ENCODE results near the gene CNOT2. TPM values are rescaled to one million over a fixed set of nuclear protein-coding genes. Genes with fewer than 3 reads are reported as not detected.

The CNOT2 gene
- total RNA-seq, 1 donor: 153 TPM

DNA sequence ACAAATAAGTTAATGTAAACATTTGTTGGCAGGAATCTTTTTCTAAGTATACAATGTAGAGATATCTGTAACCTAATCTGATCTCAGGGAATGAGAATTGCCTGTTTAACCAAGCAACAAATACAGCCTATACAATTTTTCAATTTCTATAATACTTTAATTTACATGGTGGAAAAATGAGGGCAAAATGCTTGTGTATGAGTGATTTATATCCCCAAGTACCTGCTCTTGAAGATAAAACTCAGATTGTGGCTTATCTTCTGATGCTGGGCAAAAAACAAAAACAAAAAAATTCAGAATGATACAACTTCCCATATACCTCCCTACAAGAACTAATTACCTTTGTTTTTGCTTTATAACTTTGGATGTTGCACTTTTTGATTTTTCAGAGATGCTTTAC, 2.2 kb downstream of the CNOT2 start:
- peaks cover 10% of the 10 kb centered on the region for H3K36me3 ChIP-seq (ENCODE audit: insufficient read depth, low read length)
- peak overlapping the region; percentile 10 for H3K4me2 ChIP-seq (ENCODE audit: insufficient read depth, low read length)
- peaks cover 32% of the 10 kb centered on the region for H4K20me1 ChIP-seq (ENCODE audit: insufficient read depth, low read length)
- H3K4me1 ChIP-seq (ENCODE audit: insufficient read depth, low read length): peaks cover 29% of the 10 kb centered on the region
- no peak overlapping the region for H2AFZ ChIP-seq (ENCODE audit: low read length)
- no peaks in the 10 kb centered on the region for H3K9me3 ChIP-seq (ENCODE audit: low read depth, low read length)
- no peak for TF ChIP-seq CTCF (IDR thresholded peaks at IDR 0.05; ENCODE audit: extremely low read depth, low read depth, low read length)
- no peaks in the 10 kb centered on the region for H3K27me3 ChIP-seq (ENCODE audit: insufficient read depth, low read length)
- peaks cover 86% of the 10 kb centered on the region for H3K79me2 ChIP-seq (ENCODE audit: insufficient read depth, low read length)
- DNase-seq (ENCODE audit: insufficient read length, low spot score, missing footprints): no peak
- H3K4me3 ChIP-seq (ENCODE audit: insufficient read depth, low read length): no peak overlapping the region
- H3K27ac ChIP-seq (ENCODE audit: low read depth, low read length): peak overlapping the region; percentile 89

DNA sequence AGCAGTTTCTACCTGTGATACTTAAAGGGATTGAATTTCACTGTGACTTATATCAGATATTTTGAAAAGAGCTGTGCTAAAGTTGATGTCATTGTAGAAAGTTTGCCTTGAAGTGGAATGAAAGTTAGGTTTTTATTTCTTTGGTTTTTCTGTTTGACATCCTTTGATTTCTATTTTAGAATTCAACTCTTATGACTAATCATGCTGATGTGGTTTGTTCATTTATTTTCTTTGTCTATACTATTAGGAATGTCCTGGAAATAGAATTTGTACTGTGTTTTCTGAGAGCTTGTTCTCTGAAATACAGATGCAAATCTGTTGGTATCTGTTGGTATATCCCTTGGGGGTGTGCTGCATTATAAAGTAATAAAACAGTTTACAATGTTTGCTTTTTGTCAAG, 3.3 kb downstream of the CNOT2 start:
- H3K36me3 ChIP-seq (ENCODE audit: insufficient read depth, low read length): no peaks in the 10 kb centered on the region
- peak overlapping the region; percentile 14 for H3K4me3 ChIP-seq (ENCODE audit: insufficient read depth, low read length)
- no peak for TF ChIP-seq CTCF (IDR thresholded peaks at IDR 0.05; ENCODE audit: extremely low read depth, low read depth, low read length)
- H3K27me3 ChIP-seq (ENCODE audit: insufficient read depth, low read length): no peaks in the 10 kb centered on the region
- peaks cover 39% of the 10 kb centered on the region for H4K20me1 ChIP-seq (ENCODE audit: insufficient read depth, low read length)
- DNase-seq (ENCODE audit: insufficient read length, low spot score, missing footprints): peak; percentile 41
- H3K27ac ChIP-seq (ENCODE audit: low read depth, low read length): peak overlapping the region; percentile 44
- no peaks in the 10 kb centered on the region for H3K9me3 ChIP-seq (ENCODE audit: low read depth, low read length)
- peaks cover 28% of the 10 kb centered on the region for H3K4me1 ChIP-seq (ENCODE audit: insufficient read depth, low read length)
- H3K4me2 ChIP-seq (ENCODE audit: insufficient read depth, low read length): peak overlapping the region; percentile 60
- H3K79me2 ChIP-seq (ENCODE audit: insufficient read depth, low read length): peaks cover 96% of the 10 kb centered on the region
- H2AFZ ChIP-seq (ENCODE audit: low read length): no peak overlapping the region

DNA sequence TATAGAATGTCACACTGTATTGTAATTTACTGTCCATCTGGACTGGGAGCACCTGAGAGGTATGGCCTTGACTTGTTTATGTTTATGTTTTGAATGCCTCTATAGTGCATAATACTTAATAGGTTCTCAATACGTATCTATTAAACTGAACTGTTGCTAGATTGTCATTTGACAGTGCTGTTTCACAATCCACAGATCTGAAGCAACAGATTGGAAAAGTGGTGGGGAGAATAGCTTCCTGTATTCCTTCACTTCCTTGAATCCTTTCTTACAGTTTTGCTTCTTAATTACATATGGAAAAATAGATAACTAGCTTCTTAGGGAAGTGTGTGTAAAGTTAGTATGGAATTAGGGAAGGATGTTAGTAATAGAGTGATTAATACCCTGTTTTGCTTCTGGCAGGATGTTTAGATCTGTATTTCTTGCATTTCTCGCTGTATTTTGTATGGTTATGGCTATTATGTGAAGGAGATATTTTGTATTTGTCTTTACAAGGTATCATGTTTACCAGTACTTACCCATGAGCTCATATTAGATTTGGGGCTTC, 4.5 kb downstream of the CNOT2 start:
- Histone ChIP-seq H4K20me1 (ENCODE audit: insufficient read depth, low read length) (peaks cover 43% of the 10 kb centered on the region), H3K36me3 (ENCODE audit: insufficient read depth, low read length) (no peaks in the 10 kb centered on the region), H2AFZ (ENCODE audit: low read length) (no peak overlapping the region), H3K27me3 (ENCODE audit: insufficient read depth, low read length) (no peaks in the 10 kb centered on the region), H3K27ac (ENCODE audit: low read depth, low read length) (no peak overlapping the region), H3K79me2 (ENCODE audit: insufficient read depth, low read length) (peaks cover 96% of the 10 kb centered on the region), H3K4me3 (ENCODE audit: insufficient read depth, low read length) (no peak overlapping the region), H3K4me2 (ENCODE audit: insufficient read depth, low read length) (no peak overlapping the region), H3K4me1 (ENCODE audit: insufficient read depth, low read length) (peaks cover 19% of the 10 kb centered on the region), H3K9me3 (ENCODE audit: low read depth, low read length) (no peaks in the 10 kb centered on the region)
- no peak for TF ChIP-seq CTCF (IDR thresholded peaks at IDR 0.05; ENCODE audit: extremely low read depth, low read depth, low read length)
- no peak for DNase-seq (ENCODE audit: insufficient read length, low spot score, missing footprints)

DNA sequence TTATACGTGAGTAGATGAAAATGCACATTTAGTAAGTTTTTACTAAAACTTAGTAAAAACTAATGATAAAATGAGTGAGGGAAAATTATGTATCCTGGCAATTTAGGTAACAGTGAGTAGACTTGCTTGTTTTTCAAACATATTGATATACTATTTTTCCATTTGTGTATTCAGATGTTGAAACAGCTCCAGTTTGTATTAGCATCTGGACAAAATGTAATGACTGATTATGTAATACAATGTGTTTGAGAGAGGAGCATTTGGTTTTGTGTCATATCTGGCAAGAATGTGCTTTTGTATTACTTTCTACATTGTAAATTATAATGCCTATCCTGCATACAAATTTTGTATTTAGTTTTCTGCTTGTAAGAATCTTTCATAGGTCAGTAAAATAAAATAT, 5.6 kb downstream of the CNOT2 start:
- H3K4me1 ChIP-seq (ENCODE audit: insufficient read depth, low read length): peaks cover 19% of the 10 kb centered on the region
- H3K4me2 ChIP-seq (ENCODE audit: insufficient read depth, low read length): no peak overlapping the region
- H3K27ac ChIP-seq (ENCODE audit: low read depth, low read length): no peak overlapping the region
- H3K27me3 ChIP-seq (ENCODE audit: insufficient read depth, low read length): no peaks in the 10 kb centered on the region
- no peak overlapping the region for H2AFZ ChIP-seq (ENCODE audit: low read length)
- H3K79me2 ChIP-seq (ENCODE audit: insufficient read depth, low read length): peaks cover 100% of the 10 kb centered on the region
- no peaks in the 10 kb centered on the region for H3K9me3 ChIP-seq (ENCODE audit: low read depth, low read length)
- no peak for TF ChIP-seq CTCF (IDR thresholded peaks at IDR 0.05; ENCODE audit: extremely low read depth, low read depth, low read length)
- peaks cover 47% of the 10 kb centered on the region for H4K20me1 ChIP-seq (ENCODE audit: insufficient read depth, low read length)
- no peak for DNase-seq (ENCODE audit: insufficient read length, low spot score, missing footprints)
- H3K36me3 ChIP-seq (ENCODE audit: insufficient read depth, low read length): no peaks in the 10 kb centered on the region
- no peak overlapping the region for H3K4me3 ChIP-seq (ENCODE audit: insufficient read depth, low read length)

Measured in osteoblast (primary cell).